Memory B cell (primary cell): ENCODE results near the gene TMC2.

ENCODE experiments used
- ATAC-seq: fragments of 150-1000 bp; cut with Tn5 transposase; 2 replicates; pipeline ENCODE4 v1.10.0; 2021; ENCODE audit warnings: low read depth, mild to moderate bottlenecking, moderate library complexity
- DNase-seq, 2 donors: peaks; one replicate each; pipeline ENCODE4 v3.0.0; 2022; ENCODE audit warnings: low spot score in 2 of 2
- H3K27ac Mint-ChIP-seq: one replicate; pipeline ENCODE4 v1.8.0; 2022; ENCODE audit warnings: mild to moderate bottlenecking, moderate library complexity, mixed read lengths
- H3K27me3 Mint-ChIP-seq: one replicate; pipeline ENCODE4 v1.8.0; 2022; ENCODE audit warnings: mixed read lengths
- H3K36me3 Mint-ChIP-seq: one replicate; pipeline ENCODE4 v1.8.0; 2022; ENCODE audit warnings: mild to moderate bottlenecking, mixed read lengths
- H3K4me1 Mint-ChIP-seq: one replicate; pipeline ENCODE4 v1.8.0; 2022; ENCODE audit warnings: mixed read lengths
- H3K4me3 Mint-ChIP-seq: one replicate; pipeline ENCODE4 v1.8.0; 2022; ENCODE audit warnings: mild to moderate bottlenecking, moderate library complexity, mixed read lengths
- H3K9me3 Mint-ChIP-seq: one replicate; pipeline ENCODE4 v1.8.0; 2022; ENCODE audit warnings: mixed read lengths

The TMC2 gene

GRCh38 chr20:2612073-2612472, 75.7 kb downstream of the TMC2 start:
- Mint-ChIP-seq H3K4me1 (peaks cover 2% of the 10 kb centered on the region), H3K27me3 (peaks cover 28% of the 10 kb centered on the region), H3K9me3 (peaks cover 10% of the 10 kb centered on the region), H3K4me3 (no peak overlapping the region), H3K36me3 (peaks cover 4% of the 10 kb centered on the region), H3K27ac (no peak overlapping the region)
- no peak for ATAC-seq
- DNase-seq: no peak

- ATAC-seq (no peak), DNase-seq (no peak)
- Mint-ChIP-seq H3K27ac (no peak overlapping the region), H3K4me1 (peaks cover 7% of the 10 kb centered on the region), H3K4me3 (no peak overlapping the region), H3K36me3 (peaks cover 3% of the 10 kb centered on the region), H3K9me3 (peaks cover 5% of the 10 kb centered on the region), H3K27me3 (peaks cover 21% of the 10 kb centered on the region)
These were observed 80.3 kb downstream of the TMC2 start for GRCh38 chr20:2616634-2617033.

- H3K4me1 Mint-ChIP-seq: peaks cover 7% of the 10 kb centered on the region
- DNase-seq: no peak
- H3K4me3 Mint-ChIP-seq: no peak overlapping the region
- H3K27me3 Mint-ChIP-seq: peaks cover 17% of the 10 kb centered on the region
- peaks cover 3% of the 10 kb centered on the region for H3K36me3 Mint-ChIP-seq
- ATAC-seq: peak; percentile 68
- peaks cover 5% of the 10 kb centered on the region for H3K9me3 Mint-ChIP-seq
- no peak overlapping the region for H3K27ac Mint-ChIP-seq
These were observed 80.8 kb downstream of the TMC2 start for GRCh38 chr20:2617099-2617714.

- peaks cover 5% of the 10 kb centered on the region for H3K9me3 Mint-ChIP-seq
- peaks cover 16% of the 10 kb centered on the region for H3K27me3 Mint-ChIP-seq
- H3K4me3 Mint-ChIP-seq: no peak overlapping the region
- H3K4me1 Mint-ChIP-seq: peaks cover 7% of the 10 kb centered on the region
- H3K36me3 Mint-ChIP-seq: peaks cover 3% of the 10 kb centered on the region
- DNase-seq (no peak), ATAC-seq (peak; percentile 49)
- H3K27ac Mint-ChIP-seq: no peak overlapping the region
These were observed 82.4 kb downstream of the TMC2 start for GRCh38 chr20:2618815-2619214.

DNA sequence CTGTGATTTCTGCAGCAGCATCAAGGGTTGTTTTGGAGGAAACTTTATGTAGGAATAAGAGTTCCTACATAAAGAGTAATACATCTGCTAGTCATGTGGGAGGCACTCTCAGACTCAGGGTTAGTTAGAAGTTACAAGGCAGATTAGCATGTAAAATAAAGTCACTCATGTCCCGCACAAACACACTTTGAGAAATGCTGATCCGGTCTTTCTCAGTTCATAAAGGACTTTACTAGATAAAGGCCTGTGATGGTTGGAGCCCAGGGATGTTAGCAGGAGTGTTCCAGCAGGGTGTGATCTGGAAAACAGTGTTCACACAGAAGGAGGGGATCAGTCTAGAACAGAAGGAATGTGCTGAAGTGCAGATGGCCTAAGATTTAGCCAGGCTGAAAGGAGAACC, 83.0 kb downstream of the TMC2 start:
- Mint-ChIP-seq H3K4me1 (peaks cover 7% of the 10 kb centered on the region), H3K4me3 (no peak overlapping the region), H3K27ac (no peak overlapping the region), H3K9me3 (peaks cover 5% of the 10 kb centered on the region), H3K27me3 (peaks cover 16% of the 10 kb centered on the region), H3K36me3 (peaks cover 3% of the 10 kb centered on the region)
- DNase-seq: no peak
- ATAC-seq: no peak

GRCh38 chr20:2619961-2620595, 83.7 kb downstream of the TMC2 start:
- Mint-ChIP-seq H3K4me3 (no peak overlapping the region), H3K27me3 (peaks cover 16% of the 10 kb centered on the region), H3K4me1 (peaks cover 7% of the 10 kb centered on the region), H3K36me3 (peaks cover 3% of the 10 kb centered on the region), H3K9me3 (peaks cover 3% of the 10 kb centered on the region), H3K27ac (no peak overlapping the region)
- no peak for DNase-seq
- ATAC-seq: no peak

- no peak overlapping the region for H3K27ac Mint-ChIP-seq
- DNase-seq (no peak), ATAC-seq (no peak)
- H3K27me3 Mint-ChIP-seq: peaks cover 15% of the 10 kb centered on the region
- no peaks in the 10 kb centered on the region for H3K4me1 Mint-ChIP-seq
- H3K4me3 Mint-ChIP-seq: no peak overlapping the region
- H3K9me3 Mint-ChIP-seq: peaks cover 9% of the 10 kb centered on the region
- peaks cover 5% of the 10 kb centered on the region for H3K36me3 Mint-ChIP-seq
These were observed 87.8 kb downstream of the TMC2 start for GRCh38 chr20:2624190-2624589.

DNA sequence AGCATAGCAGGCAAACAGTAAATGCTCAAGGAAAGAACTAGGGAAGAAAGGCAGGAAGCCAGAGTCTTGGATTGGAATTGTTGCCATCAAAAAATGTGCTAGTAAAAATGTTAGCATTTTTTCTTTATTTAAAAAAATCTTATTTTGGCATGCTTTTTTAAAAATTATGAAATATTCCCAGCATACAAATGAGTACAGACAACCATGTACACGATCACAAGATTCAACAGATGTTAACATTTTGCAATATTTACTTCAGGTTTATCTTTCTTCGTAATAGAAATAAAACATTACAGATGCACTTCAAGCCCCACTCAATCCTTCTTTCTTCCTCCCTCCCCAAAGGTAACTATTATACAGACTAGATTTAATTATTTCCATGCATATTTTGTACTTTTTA, 88.7 kb downstream of the TMC2 start:
- Mint-ChIP-seq H3K27me3 (peaks cover 9% of the 10 kb centered on the region), H3K9me3 (peaks cover 6% of the 10 kb centered on the region), H3K4me3 (no peak overlapping the region), H3K27ac (no peak overlapping the region), H3K4me1 (no peaks in the 10 kb centered on the region), H3K36me3 (peaks cover 2% of the 10 kb centered on the region)
- ATAC-seq: no peak
- DNase-seq: no peak

DNA sequence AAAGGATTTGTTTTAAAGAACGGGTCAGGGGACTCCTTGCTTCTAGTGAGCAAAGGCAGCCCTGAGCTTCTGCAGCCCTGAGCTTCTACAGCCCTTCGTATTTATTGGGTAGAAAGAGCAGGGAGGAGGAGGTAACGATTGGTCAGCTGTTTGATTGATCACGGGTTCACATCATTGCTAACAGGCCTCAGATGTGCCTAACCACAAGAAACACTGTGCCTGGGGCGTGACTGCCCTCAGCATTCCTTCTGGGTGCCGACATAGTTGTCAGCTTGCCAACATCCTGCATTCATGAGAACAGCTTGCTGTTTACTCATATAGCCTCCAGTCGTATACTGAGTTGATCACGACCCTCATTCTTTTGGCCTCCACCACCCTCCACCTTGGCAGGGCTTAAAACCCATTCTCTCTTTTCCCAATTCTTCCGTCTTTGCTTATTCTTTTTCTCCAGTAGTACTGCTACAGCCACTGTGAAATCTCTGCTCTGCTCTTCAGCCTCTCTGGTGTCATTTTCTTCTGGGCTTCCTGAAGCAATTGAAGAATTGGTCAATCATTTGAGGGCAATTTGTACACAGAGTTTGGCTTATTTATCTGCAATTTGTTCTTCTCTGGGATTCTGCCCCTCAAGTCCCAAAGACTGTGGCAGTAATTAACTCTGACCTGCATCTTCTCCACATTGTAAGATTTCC, 90.6 kb downstream of the TMC2 start:
- Mint-ChIP-seq H3K4me1 (no peaks in the 10 kb centered on the region), H3K36me3 (peaks cover 4% of the 10 kb centered on the region), H3K4me3 (no peak overlapping the region), H3K27me3 (peaks cover 11% of the 10 kb centered on the region), H3K9me3 (peaks cover 13% of the 10 kb centered on the region), H3K27ac (no peak overlapping the region)
- no peak for DNase-seq
- ATAC-seq: no peak

GRCh38 chr20:2631228-2631627, 94.9 kb downstream of the TMC2 start:
- Mint-ChIP-seq H3K27me3 (peaks cover 10% of the 10 kb centered on the region), H3K36me3 (peaks cover 3% of the 10 kb centered on the region), H3K4me3 (no peak overlapping the region), H3K4me1 (no peaks in the 10 kb centered on the region), H3K9me3 (peaks cover 11% of the 10 kb centered on the region), H3K27ac (no peak overlapping the region)
- no peak for ATAC-seq
- no peak for DNase-seq

DNA sequence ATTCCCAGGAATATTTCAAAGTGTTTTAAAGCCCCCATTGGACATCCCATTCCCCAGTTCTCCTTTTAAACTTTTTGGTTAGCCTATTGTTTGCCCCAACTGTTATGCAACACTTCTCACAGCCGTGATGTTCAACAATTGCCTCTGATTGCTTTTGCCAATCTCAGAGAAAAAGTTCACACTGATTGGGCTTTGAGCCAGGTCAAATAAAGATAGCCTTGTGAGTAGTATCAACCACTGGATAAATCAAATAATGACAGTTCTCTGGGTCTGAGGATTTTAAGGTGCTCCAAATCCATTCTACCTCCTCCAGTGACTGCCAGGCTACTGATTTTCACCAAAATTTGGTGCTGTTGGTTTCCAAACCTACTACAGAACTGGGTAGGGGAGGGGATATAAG, 97.0 kb downstream of the TMC2 start:
- ATAC-seq (no peak), DNase-seq (no peak)
- H3K9me3 Mint-ChIP-seq: peaks cover 9% of the 10 kb centered on the region
- no peaks in the 10 kb centered on the region for H3K4me1 Mint-ChIP-seq
- H3K36me3 Mint-ChIP-seq: peaks cover 2% of the 10 kb centered on the region
- no peak overlapping the region for H3K4me3 Mint-ChIP-seq
- peaks cover 6% of the 10 kb centered on the region for H3K27me3 Mint-ChIP-seq
- H3K27ac Mint-ChIP-seq: no peak overlapping the region

- Mint-ChIP-seq H3K27me3 (no peaks in the 10 kb centered on the region), H3K27ac (no peak overlapping the region), H3K4me3 (no peak overlapping the region), H3K9me3 (no peaks in the 10 kb centered on the region), H3K4me1 (no peaks in the 10 kb centered on the region), H3K36me3 (peaks cover 7% of the 10 kb centered on the region)
- ATAC-seq (no peak), DNase-seq (no peak)
These were observed 100.9 kb downstream of the TMC2 start for GRCh38 chr20:2637246-2637645.

DNA sequence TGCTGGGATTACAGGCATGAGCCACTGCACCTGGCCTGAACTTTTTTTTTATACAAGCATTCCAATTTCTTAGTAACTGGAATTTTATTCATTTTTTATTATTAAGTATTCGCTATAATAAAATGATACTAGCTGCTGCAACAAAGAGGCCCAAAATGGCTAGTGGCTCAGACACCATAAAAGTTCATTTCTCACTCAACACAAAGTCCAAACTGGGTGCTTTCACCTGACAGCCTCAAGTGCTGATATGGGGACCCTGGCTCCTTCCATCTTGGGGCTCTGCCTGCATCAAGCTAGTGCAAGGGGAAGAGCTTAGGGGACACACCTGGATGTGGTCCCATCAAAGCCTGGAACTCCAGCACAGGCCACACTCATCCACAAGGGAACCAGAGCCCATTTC, 103.9 kb downstream of the TMC2 start:
- no peak for ATAC-seq

DNA sequence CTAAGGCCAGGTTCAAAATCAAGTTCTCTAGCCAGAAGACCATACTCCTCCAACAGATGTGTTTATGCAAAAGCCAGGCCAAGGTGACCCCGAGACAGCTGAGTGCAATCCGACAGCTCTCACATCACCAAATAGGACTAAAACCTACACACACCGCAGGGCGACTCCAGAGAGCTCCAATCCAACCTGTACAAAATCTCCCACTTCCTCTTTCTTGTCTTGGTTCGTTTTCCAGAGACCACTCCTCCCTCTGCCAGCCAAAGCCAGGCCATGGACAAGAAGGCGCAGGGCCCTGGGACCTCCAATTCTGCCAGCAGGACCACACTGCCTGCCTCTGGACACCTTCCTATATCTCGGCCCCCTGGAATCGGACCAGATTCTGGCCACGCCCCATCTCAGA, 104.5 kb downstream of the TMC2 start:
- Mint-ChIP-seq H3K9me3 (no peaks in the 10 kb centered on the region), H3K27me3 (no peaks in the 10 kb centered on the region), H3K4me1 (no peaks in the 10 kb centered on the region), H3K27ac (no peak overlapping the region), H3K4me3 (no peak overlapping the region), H3K36me3 (peaks cover 10% of the 10 kb centered on the region)
- DNase-seq (no peak), ATAC-seq (no peak)

More for the DNA sequence above, 103.9 kb downstream of the TMC2 start:
- H3K9me3 Mint-ChIP-seq: no peaks in the 10 kb centered on the region
- H3K36me3 Mint-ChIP-seq: peaks cover 10% of the 10 kb centered on the region
- no peaks in the 10 kb centered on the region for H3K4me1 Mint-ChIP-seq
- no peak overlapping the region for H3K27ac Mint-ChIP-seq
- no peak for DNase-seq
- no peak overlapping the region for H3K4me3 Mint-ChIP-seq
- H3K27me3 Mint-ChIP-seq: no peaks in the 10 kb centered on the region
